Activated T-helper 1 cell treated with Interleukin-2 at 50 U/mL for 16 hours (primary cell): Measurements from ENCODE around the gene KCNJ1.

ENCODE experiments used
- DNase-seq: peaks from one replicate; pipeline ENCODE4 v3.0.0-alpha.2; 2020; ENCODE audit warnings: low read depth

KCNJ1 gene

GRCh38 chr11:128867277-128867676 lies at the start of gene KCNJ1:
TSS of gene KCNJ1 (minus strand) at chr11:128867296. CDS start at chr11:128840243, 27,053 bp downstream.
- no peak for DNase-seq

DNA sequence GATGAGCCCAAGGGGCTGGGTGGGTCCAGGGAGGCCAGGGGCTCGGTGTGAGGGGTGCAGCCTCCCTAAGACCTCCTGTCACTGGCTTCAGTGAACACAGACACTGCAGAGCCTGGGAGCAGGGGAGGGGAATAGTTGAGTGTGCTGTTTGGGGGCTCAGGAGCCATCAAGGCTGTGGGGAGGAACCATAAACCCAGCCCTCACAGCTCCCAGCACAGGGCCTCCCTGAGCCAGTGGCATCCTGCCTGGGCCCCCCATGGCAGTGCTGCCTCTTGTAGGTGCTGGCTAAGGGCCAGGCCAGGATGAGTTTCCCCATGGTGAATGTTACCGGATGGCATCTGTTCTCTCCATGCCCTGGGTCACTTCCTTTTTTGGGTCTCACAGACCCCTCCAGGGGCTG lies 49.6 kb upstream of the KCNJ1 start:
- no peak for DNase-seq

- DNase-seq: no peak
Measured at GRCh38 chr11:128916037-128916572, 49.0 kb upstream of the KCNJ1 start.

- DNase-seq: no peak
Measured at GRCh38 chr11:128915149-128915521, 48.0 kb upstream of the KCNJ1 start.

DNA sequence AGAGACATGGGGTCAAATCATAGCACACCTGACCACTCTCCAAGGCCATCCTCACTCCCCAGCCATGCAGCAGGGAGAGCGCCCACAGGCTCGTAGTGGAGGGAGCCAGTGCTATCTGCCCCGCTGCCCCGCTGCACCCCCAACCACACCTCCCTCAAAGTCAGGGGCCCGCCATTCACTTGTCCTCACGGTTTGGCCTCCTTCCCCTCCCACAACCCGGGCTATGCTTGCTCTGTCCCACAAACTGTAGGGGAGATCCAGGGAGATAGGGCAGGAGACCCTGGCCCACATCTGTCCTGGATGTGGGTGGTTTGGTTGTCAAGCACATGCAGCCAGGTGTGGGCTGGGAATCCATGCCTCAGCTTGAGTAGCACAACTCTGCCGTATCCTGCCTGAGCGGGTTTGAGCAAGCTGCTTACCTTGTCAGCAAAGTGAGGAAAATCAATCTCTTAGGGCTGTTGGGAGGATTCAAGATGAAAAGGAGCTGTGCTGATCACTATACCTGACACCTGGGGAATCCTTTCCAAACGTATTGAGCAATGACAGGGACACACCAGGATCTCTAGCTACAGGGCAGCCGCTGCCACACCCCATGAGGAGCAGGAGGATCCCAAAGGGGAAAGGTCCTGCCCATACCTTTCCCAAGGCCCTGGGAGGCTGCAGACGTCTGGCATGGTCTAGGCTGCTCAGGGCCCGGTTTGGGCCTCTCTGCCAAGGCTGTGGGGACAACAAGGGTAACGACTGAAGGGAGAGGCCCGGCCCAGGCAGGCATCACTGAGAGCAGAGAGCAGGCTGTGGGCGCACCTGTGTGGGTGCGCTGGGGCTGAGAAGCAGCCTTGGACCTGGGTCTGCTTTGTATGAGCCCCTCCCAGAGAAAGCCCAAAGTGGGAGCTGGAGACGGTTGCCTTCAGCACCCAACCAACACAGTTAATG lies 47.4 kb upstream of the KCNJ1 start:
- DNase-seq: no peak

- no peak for DNase-seq
Measured at GRCh38 chr11:128913806-128914205, 46.7 kb upstream of the KCNJ1 start.

DNA sequence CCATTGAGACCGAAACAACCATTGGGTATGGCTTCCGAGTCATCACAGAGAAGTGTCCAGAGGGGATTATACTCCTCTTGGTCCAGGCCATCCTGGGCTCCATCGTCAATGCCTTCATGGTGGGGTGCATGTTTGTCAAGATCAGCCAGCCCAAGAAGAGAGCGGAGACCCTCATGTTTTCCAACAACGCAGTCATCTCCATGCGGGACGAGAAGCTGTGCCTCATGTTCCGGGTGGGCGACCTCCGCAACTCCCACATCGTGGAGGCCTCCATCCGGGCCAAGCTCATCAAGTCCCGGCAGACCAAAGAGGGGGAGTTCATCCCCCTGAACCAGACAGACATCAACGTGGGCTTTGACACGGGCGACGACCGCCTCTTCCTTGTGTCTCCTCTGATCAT lies 44.6 kb upstream of the KCNJ1 start:
- DNase-seq: no peak

- DNase-seq: no peak
Measured at GRCh38 chr11:128911239-128911638, 44.1 kb upstream of the KCNJ1 start.

GRCh38 chr11:128910576-128910975 lies 43.5 kb upstream of the KCNJ1 start:
- no peak for DNase-seq

DNA sequence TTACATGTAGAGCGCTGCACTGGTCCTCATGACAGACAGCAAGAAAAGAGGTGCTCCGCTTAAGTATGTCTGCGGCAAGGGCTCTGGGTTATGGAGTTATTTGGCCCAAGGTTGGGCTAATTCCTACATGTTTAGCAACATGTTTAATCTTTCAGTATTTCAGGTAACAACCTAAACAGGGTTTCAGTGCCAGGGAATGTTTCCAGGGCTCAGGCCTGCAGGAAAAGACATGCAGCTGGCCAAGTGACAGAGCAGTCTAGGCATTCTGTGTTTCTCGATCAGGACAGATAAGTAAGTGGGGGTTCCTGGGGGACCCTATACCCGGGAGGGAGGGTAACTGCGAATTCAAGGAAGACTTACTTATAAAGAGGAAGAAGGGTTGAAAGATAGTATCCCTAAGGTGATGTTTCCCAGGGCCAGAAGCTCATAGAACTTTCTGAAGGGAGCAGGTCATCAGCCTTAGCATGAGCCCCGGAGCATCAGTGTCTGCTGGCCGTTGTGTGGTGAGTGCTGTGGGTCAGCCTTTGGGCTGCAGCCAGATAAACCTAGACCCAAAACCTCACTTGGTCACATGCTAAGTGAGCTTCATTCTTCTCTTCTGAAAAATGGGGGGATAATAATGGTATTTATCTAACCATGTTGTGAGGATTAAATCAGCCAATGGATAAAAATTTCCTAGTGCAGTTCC lies 42.5 kb upstream of the KCNJ1 start:
- DNase-seq: no peak

DNA sequence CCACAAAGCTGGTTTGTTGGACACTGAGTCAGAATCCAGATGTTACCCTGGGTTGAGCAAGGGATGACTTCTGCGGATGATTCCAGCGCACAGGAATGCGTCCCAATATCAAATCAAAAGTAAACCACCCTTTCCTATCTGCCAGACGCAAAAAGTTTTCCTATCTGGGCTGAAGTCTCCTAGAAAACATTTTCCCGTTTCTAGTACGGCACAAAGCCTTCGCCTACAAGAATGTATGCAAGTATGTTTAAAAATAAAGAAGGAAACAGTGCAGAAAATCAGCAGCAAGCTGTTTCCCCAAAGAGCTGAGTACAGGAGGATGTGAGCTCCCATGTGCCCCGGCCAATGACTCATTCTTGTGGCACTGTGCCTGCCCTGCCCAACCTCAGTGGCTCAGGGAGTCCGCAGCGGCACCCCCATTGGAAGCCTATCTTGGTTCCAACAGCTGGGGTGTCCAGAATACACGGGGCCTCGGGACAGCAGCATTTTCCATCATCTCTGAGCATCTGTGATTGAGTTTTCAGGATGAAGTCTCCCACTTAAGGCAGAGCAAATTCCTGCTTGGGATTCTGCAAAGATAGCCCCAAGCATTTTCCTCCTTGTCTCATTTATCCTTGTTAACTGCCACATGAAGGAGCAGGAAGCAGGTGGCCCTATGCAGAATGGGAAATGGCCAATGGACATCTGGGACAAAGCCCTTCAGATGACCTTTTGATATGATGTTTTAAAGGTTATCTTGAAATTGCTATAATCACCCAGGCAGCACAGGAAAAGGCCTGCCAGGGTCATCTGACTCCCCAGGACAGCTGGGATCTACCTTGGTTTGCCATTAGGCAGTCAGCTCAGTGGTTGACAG lies 41.5 kb upstream of the KCNJ1 start:
- no peak for DNase-seq

GRCh38 chr11:128907585-128907984 lies 40.5 kb upstream of the KCNJ1 start:
- no peak for DNase-seq

GRCh38 chr11:128906185-128907050 lies 39.3 kb upstream of the KCNJ1 start:
- DNase-seq: no peak

DNA sequence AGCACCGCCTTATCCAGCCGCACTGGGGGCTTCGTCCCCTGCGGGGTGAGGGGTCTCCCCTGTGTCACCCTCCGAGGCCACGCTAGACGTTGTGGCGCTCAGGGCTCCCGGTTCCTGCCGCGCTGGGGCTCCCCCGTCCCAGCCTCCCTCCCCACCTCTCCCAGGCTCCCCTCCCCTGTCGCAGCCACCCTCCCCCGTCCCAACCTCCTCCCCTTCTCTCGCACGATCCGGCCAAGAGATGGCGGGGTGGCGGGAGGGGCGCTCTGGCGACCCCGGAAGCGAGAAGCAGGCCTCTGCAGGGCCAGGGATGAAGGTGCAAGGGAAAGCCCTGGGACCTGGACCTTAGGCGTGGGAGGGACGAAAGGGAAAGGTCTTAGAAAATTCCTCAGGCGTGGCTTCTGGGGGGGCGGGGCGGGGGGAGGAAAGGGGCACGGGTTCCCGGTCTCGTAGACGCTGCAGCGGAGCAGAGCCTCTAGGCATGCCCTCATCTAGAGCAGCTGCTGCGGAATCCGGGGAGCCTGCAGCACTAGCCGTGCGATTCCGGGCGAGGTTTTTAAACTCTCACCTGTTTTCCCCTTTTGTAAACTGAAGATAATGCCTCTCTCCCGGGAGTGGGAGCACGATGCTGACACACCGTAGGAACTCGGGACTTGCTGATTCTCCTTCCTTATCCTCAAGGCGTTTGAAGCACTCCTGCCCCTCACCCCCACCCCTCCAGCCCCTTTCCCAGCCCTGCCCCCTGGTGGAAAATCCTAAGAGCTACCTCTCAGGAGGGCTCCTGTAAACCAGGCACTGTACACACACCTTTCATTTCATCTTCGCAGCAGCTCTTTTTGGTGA lies 38.5 kb upstream of the KCNJ1 start:
- DNase-seq: no peak

DNA sequence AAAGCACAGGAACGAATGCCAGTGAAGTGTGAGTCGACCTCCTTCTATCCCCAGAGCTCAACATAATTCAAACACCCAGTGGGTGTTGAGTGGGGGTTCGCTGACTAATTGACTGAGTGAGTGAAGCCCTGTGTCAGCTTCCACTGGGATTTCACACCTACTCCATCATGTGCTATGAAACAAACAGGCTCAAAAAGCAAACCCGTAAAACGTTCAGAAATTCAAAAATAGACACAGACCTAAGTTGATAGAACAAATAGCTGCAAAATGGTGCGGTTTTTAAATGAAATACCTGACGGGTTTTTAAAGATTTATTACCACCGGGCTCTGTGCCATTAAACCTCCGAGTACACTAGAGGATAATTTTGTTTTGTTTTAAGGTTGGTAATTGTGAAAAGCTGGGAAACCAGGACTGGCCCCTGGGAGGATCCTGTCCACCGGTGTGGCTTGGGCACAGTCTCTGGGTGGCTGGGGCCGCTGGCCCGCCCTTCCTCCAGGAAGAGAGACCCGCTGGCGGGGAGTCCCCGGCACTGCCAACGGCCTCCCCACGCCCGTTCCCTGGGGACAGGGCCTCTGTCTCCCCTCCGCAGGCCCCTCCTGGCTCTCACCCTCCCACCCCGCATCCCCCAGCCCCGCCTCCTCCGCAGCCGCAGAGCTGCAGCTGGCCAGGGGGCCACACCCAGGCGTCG lies 37.7 kb upstream of the KCNJ1 start:
- DNase-seq: no peak

GRCh38 chr11:128904303-128904655 lies 37.2 kb upstream of the KCNJ1 start:
- no peak for DNase-seq

- no peak for DNase-seq
Measured at GRCh38 chr11:128903248-128904061, 36.4 kb upstream of the KCNJ1 start.

DNA sequence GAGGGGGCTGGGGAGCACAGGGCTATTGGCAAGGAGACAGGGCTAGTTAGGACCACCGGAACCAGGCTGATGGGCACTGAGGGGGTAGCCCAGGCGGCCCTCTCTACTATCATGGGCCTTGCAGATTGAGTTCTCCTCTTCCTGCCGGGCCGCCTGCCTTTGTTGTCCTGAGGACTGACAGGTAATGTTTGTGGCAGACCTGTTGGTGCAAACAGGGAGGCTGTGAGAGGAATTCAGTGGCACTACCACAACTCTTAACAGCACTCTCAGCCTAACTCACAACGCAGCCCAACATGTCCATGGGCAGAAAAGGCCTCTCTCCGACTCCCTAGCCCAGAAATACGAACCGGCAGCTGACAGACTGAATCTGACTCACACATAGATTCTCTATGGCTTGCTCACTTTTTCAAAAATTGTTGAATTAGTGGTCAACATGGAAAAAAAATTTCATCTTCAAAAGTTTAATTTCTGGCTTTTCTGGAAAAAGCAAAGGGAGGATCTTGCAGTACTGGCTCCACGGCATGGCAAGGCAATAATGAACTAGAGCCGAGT lies 35.5 kb upstream of the KCNJ1 start:
- no peak for DNase-seq
